T-helper 1 cell treated with Interleukin-12 subunit alpha and Interleukin-12 subunit beta and Interleukin-4 antibody, amounts not matched to agents 30 μg/mL and 1 μg/mL, for 36 hours (primary cell): ENCODE data around the gene ZNF710.
"Not testable (repeated sequence)": the region's sequence is repeated elsewhere in the genome, so short reads cannot be mapped to it uniquely, and the experiment has no call there.

ENCODE experiments used
- H3K27ac Mint-ChIP-seq: one replicate; pipeline ENCODE4 v1.8.0; 2021; ENCODE audit warnings: mild to moderate bottlenecking, mixed read lengths
- H3K27me3 Mint-ChIP-seq: one replicate; pipeline ENCODE4 v1.8.0; 2021; ENCODE audit warnings: low read depth, mixed read lengths
- H3K36me3 Mint-ChIP-seq: one replicate; pipeline ENCODE4 v1.8.0; 2021; ENCODE audit warnings: low read depth, mixed read lengths
- H3K4me1 Mint-ChIP-seq: one replicate; pipeline ENCODE4 v1.8.0; 2021; ENCODE audit warnings: low read depth, mixed read lengths
- H3K4me3 Mint-ChIP-seq: one replicate; pipeline ENCODE4 v1.8.0; 2021; ENCODE audit warnings: mild to moderate bottlenecking, moderate library complexity, mixed read lengths
- H3K9me3 Mint-ChIP-seq: one replicate; pipeline ENCODE4 v1.8.0; 2021; ENCODE audit warnings: mixed read lengths

Gene ZNF710

DNA sequence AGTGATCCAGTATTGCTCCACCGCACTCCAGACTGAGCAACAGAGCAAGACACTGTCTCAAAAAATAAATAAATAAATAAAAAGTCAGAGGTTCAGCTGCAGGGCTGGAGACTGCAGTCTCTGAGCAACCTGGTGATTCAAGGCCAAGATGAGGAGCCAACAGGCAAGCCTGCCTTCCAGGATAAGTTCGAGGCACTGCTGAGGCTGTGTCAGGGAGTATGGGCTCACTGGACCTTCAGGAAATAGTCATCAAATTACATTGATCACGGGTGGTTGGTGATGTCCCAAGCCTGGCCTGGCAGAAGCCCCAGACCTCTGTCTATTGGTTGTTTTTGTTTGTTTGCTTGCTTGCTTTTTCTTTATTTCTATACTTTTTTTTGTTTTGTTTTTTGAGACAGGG, 59.7 kb downstream of the ZNF710 start:
- peaks cover 22% of the 10 kb centered on the region for H3K4me1 Mint-ChIP-seq
- H3K36me3 Mint-ChIP-seq: no peaks in the 10 kb centered on the region
- no peak overlapping the region for H3K4me3 Mint-ChIP-seq
- H3K27me3 Mint-ChIP-seq: no peaks in the 10 kb centered on the region
- no peak overlapping the region for H3K27ac Mint-ChIP-seq
- no peaks in the 10 kb centered on the region for H3K9me3 Mint-ChIP-seq

DNA sequence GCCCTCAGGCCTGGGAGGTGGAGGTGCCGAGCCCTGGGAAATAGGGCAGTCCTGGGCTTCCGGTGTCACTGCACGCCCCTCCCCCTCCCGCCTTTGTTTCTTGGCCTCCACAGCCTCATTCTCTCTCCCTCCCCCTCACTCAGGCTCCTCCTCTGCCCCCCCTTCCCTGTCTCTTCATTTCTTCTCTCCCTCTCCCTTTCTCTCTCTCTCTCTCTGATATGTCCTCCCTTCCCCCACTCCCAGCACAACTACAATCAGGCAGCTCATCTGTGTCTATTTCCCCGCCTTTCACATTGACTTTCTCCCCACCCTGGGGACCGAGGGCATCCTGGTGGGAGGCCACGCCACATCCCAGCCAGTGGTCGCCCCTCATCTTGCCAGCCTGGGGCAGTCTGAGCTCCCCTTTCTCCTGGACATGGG, 60.9 kb downstream of the ZNF710 start:
- H3K4me3 Mint-ChIP-seq: no peak overlapping the region
- no peak overlapping the region for H3K27ac Mint-ChIP-seq
- H3K4me1 Mint-ChIP-seq: peaks cover 22% of the 10 kb centered on the region
- no peaks in the 10 kb centered on the region for H3K27me3 Mint-ChIP-seq
- H3K9me3 Mint-ChIP-seq: no peaks in the 10 kb centered on the region
- H3K36me3 Mint-ChIP-seq: no peaks in the 10 kb centered on the region

DNA sequence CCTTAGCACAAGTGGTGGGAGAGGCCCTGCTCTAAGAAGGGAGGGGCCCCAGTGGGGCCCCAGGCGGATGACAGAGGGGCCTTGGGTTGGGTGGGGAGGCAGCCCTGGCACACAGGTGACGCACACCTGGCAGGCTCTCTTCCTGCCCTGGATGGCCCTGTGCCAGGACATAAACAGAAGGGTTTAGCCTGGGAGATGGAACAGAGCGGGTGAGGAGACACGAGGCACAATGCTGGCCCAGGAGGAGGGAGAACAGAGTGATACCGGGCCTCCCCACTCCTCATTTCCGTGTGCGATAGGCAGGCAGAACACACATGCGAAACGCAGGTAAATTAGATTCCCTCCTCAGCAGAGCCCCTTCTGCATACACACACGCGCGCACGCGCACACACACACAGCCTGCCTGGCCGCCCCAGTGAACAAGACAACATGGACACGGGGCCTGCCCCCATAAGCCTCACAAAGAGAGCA, 61.4 kb downstream of the ZNF710 start:
- no peaks in the 10 kb centered on the region for H3K36me3 Mint-ChIP-seq
- H3K27me3 Mint-ChIP-seq: no peaks in the 10 kb centered on the region
- H3K4me1 Mint-ChIP-seq: peaks cover 22% of the 10 kb centered on the region
- no peaks in the 10 kb centered on the region for H3K9me3 Mint-ChIP-seq
- no peak overlapping the region for H3K27ac Mint-ChIP-seq
- H3K4me3 Mint-ChIP-seq: no peak overlapping the region

DNA sequence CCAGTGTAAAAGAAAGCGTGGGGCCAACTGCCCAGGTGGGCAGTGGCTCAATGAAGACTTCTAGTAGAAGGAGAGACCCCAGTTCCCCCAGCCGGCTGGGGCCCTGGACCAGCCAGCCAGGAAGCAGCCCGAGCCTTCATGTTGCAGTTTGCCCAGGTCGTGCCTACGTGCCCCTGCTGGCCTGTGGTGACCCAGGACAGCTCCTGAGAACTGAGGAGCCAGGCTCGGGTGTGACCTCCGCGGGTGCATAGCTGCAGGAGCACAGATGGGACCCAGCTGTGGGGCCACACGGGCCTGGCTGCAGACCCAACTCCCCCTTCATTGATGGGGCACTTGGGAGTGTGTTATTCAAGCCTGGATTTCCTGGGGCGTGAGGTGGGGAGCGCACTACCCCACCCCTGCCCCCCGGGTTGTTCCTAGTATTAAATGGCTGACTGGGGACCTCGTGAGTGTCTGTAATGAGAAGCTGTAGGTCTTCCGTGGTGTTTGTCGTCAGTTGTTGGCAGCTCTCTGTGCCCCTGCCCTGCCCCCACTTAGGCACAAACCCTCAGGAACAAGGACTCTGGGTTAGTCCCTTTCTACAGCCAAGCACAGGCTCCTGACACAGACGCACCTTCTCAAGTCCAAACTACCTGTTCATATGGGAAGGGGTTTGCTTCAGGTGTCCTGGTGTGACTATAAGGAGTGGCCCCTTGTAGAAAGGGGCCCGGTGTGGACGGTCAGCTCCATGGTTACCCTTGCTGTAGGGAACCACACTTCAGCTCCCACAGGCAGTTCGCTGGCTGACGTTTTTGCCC, 62.0 kb downstream of the ZNF710 start:
- Mint-ChIP-seq H3K36me3 (no peaks in the 10 kb centered on the region), H3K4me1 (peaks cover 19% of the 10 kb centered on the region)

DNA sequence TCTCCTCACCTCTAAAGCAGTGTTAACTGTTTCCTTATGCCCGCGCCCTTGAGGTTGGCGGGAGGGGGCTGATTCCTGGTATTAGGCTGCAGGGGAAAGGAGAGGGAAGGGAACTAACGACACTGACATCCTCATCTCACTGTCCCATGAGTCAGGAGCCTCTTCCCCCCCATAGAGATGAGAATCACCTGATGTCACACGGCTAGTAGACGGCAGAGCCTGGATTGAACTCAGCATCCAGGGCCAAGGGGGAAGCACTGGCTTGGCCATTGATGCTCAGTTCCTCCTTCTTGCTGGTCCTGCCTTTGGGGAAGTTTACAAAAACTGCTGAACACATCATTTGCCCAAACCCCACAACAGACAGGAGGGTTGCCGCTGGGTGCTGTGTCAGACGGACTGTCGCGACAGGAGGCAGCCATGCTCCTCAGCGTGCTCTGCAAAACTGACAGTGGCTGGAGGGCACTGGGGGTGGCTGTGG, 62.7 kb downstream of the ZNF710 start:
- H3K27ac Mint-ChIP-seq: no peak overlapping the region
- no peaks in the 10 kb centered on the region for H3K9me3 Mint-ChIP-seq
- H3K4me3 Mint-ChIP-seq: no peak overlapping the region
- no peaks in the 10 kb centered on the region for H3K36me3 Mint-ChIP-seq
- no peaks in the 10 kb centered on the region for H3K27me3 Mint-ChIP-seq
- H3K4me1 Mint-ChIP-seq: peaks cover 16% of the 10 kb centered on the region

More for the DNA sequence above, 62.0 kb downstream of the ZNF710 start:
- H3K27me3 Mint-ChIP-seq: no peaks in the 10 kb centered on the region
- H3K9me3 Mint-ChIP-seq: no peaks in the 10 kb centered on the region
- H3K27ac Mint-ChIP-seq: no peak overlapping the region
- no peak overlapping the region for H3K4me3 Mint-ChIP-seq

DNA sequence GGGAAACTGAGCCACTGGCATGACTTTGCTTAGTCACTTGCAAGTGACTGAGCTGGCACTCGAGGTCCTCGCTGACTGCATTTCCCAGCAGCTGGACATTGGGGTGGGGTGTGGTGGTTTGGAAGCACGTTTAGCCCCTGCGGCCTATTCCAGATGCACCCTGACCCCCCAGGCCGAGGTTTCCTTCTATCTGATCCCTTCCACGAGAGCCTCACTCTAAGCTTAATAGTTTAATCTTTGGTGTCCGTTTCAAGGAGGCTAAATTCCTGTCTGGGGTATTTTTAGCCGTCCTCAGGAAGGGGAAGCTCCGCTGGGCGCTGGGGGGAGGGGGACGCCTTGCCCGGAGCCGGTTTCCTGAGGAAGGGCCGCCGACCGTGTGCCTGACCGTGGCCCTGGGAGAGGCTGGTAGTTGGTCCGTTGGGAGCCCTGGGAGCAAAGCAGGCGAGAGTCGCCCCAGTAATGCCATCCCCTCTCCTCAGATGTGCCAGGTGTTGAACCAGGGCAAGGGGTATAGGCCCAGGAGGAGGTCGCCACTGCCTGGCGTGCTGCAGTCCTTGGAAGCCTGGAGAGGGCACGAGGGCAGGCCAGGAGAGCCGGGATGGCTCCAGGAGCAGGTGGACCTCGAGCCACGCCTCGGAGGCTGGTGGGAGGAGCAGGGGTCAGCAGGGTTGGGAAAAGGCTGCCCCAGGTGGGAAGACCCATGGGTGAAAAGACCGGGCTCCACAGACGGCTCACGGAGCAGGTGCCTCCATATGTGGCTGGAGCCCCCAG, 64.0 kb downstream of the ZNF710 start:
- H3K4me3 Mint-ChIP-seq: no peak overlapping the region
- no peaks in the 10 kb centered on the region for H3K9me3 Mint-ChIP-seq
- H3K27me3 Mint-ChIP-seq: no peaks in the 10 kb centered on the region
- H3K36me3 Mint-ChIP-seq: peaks cover 3% of the 10 kb centered on the region
- peaks cover 6% of the 10 kb centered on the region for H3K4me1 Mint-ChIP-seq
- H3K27ac Mint-ChIP-seq: no peak overlapping the region

DNA sequence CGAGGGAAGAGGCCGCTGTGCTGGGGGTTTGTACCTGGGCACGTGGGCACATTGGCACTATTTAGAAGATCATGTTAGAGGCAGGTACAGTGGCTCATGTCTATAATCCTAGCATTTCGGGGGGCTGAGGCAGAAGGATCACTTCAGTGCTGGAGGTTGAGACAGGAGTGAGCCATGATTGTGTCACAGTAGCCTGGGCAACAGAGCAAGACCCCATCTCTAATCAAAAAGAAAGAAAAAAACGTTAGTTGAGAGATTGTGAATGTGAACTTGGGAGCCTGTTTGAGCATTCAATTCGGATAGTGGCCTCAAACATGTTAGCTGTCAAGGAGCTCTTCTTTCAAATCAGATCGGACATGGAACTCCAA, 64.5 kb downstream of the ZNF710 start:
- Mint-ChIP-seq H3K27ac (no peak overlapping the region), H3K36me3 (peaks cover 3% of the 10 kb centered on the region), H3K4me1 (peaks cover 5% of the 10 kb centered on the region), H3K4me3 (no peak overlapping the region), H3K9me3 (no peaks in the 10 kb centered on the region), H3K27me3 (no peaks in the 10 kb centered on the region)

DNA sequence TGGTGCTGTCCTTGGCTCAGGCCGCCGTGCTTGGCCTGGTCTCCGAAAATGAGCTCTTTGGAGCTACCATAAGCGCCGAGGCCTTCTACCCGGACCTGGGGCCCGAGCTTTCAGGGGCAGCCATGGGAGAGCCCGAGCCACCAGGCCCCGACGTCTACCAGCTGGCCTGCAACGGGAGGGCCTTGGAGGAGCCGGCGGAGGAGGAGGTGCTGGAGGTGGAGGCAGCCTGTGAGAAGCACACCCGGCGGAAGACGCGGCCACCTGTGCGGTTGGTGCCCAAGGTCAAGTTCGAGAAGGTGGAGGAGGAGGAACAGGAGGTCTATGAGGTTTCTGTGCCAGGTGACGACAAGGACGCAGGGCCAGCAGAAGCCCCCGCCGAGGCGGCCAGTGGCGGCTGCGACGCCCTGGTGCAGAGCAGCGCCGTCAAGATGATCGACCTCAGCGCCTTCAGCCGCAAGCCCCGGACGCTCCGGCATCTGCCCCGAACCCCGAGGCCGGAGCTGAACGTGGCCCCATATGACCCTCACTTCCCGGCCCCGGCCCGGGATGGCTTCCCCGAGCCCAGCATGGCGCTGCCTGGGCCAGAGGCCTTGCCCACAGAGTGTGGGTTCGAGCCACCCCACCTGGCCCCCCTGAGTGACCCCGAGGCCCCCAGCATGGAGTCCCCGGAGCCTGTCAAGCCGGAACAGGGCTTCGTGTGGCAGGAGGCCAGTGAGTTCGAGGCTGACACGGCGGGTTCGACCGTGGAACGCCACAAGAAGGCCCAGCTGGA, 66.2 kb downstream of the ZNF710 start:
- H3K27ac Mint-ChIP-seq: no peak overlapping the region

DNA sequence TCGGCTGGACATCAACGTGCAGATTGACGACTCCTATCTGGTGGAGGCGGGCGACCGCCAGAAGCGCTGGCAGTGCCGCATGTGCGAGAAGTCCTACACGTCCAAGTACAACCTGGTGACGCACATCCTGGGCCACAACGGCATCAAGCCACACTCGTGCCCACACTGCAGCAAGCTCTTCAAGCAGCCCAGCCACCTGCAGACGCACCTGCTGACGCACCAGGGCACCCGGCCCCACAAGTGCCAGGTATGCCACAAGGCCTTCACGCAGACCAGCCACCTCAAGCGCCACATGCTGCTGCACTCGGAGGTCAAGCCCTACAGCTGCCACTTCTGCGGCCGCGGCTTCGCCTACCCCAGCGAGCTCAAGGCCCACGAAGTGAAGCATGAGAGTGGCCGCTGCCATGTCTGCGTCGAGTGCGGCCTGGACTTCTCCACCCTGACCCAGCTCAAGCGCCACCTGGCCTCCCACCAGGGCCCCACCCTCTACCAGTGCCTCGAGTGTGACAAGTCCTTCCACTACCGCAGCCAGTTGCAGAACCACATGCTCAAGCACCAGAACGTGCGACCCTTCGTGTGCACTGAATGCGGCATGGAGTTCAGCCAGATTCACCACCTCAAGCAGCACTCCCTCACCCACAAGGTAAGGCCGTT, 67.0 kb downstream of the ZNF710 start:
- Mint-ChIP-seq H3K27ac (no peak overlapping the region), H3K36me3 (peaks cover 3% of the 10 kb centered on the region), H3K27me3 (no peaks in the 10 kb centered on the region), H3K4me1 (peaks cover 5% of the 10 kb centered on the region), H3K4me3 (no peak overlapping the region), H3K9me3 (no peaks in the 10 kb centered on the region)

More for the DNA sequence above, 66.2 kb downstream of the ZNF710 start:
- Mint-ChIP-seq H3K4me1 (peaks cover 5% of the 10 kb centered on the region), H3K27me3 (no peaks in the 10 kb centered on the region), H3K4me3 (no peak overlapping the region), H3K36me3 (peaks cover 3% of the 10 kb centered on the region), H3K9me3 (no peaks in the 10 kb centered on the region)

DNA sequence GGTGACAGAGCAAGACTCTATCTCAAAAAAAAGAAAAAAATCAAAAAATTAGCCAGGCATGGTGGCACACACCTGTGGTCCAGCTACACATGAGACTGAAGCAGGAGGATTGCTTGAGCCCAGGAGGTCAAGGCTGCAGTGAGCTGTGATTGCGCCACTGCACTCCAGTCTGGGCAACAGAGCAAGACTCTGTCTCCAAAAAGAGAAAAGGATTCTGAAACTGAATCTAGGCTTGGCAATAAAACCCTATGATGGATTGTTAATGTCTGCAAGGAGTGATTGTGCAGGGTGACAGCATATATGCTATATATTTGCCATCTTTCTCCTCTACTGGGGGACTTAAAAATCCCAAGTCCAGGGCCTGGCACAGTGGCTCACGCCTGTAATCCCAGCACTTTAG, 69.5 kb downstream of the ZNF710 start:
- H3K4me1 Mint-ChIP-seq, H3K27me3 Mint-ChIP-seq, H3K36me3 Mint-ChIP-seq, H3K9me3 Mint-ChIP-seq, H3K27ac Mint-ChIP-seq, H3K4me3 Mint-ChIP-seq: not testable (repeated sequence)

DNA sequence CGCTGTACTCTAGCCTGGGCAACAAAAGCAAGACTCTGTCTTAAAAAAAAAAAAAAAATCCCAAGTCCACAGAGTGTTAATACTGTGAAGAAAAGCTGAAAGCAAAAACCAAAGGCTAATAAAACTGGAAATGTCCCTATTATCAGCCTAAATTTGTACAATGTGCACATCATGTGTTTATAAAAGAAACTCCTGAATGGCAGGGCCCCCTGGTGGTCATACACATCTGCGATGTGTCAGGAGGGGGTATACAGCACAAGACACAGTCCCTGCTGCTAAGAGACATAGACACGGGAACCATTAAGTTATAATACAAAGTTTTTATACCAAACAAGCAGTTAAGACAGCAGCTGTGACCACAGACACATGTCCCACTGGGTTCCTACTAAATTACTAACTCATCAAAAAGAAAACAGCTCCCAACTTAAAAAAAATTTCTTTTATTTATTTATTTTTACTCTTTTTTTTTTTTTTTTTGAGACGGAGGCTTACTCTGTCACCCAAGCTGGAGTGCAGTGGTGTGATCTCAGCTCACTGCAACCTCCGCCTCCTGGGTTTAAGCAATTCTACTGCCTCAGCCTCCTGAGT, 70.2 kb downstream of the ZNF710 start:
- Mint-ChIP-seq H3K4me1 (peaks cover 5% of the 10 kb centered on the region), H3K36me3 (peaks cover 8% of the 10 kb centered on the region), H3K27ac (no peak overlapping the region), H3K9me3 (no peaks in the 10 kb centered on the region), H3K4me3 (no peak overlapping the region), H3K27me3 (no peaks in the 10 kb centered on the region)

DNA sequence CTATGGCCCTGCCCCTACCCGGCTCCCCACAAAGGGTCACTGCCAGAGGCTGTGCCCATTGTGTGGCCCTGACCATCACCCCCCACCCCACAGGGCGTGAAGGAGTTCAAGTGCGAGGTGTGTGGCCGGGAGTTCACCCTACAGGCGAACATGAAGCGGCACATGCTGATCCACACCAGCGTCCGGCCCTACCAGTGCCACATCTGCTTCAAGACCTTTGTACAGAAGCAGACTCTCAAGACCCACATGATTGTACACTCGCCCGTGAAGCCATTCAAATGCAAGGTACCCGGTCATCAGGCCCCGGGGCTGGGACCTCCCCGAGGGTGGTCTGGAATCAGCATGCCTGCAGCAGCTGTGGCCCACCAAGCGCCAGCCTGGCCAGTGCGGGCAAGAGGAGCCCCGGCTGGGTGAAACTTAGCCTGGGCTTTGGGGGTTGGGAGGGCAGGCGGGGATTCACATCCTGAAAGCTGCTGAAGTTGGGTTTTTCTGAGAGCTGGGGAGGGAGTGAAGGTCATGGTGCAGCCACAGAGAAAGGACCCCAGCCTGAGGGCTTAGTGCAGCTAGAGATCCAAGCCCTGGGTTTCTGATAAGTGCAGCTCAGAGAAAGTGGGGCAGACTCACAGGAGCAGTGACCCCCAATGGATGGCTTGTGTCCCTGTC, 72.0 kb downstream of the ZNF710 start:
- Mint-ChIP-seq H3K27me3 (no peaks in the 10 kb centered on the region), H3K4me3 (no peak overlapping the region), H3K9me3 (no peaks in the 10 kb centered on the region), H3K36me3 (peaks cover 8% of the 10 kb centered on the region), H3K4me1 (peaks cover 5% of the 10 kb centered on the region), H3K27ac (no peak overlapping the region)

DNA sequence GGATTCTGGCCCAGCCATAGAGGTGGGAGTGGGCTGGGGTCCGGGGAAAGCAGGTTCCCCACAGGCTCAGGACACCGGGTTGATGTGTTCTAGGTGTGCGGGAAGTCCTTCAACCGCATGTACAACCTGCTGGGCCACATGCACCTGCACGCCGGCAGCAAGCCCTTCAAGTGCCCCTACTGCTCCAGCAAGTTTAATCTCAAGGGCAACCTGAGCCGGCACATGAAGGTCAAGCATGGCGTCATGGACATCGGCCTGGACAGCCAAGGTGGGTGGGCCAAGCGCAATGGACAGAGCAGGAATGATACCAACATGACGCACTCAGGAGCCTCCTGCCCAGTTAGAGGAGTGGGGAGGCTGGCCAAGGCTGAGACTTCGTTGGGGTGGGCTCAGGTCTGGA, 72.9 kb downstream of the ZNF710 start:
- peaks cover 8% of the 10 kb centered on the region for H3K36me3 Mint-ChIP-seq
- H3K4me1 Mint-ChIP-seq: peaks cover 5% of the 10 kb centered on the region
- H3K27me3 Mint-ChIP-seq: no peaks in the 10 kb centered on the region
- H3K9me3 Mint-ChIP-seq: no peaks in the 10 kb centered on the region
- H3K4me3 Mint-ChIP-seq: no peak overlapping the region
- H3K27ac Mint-ChIP-seq: no peak overlapping the region
